CD4-positive, alpha-beta T cell treated with Interferon alpha-2 for 1 hour (primary cell): ENCODE measurements around the gene ELP2.
"Not testable (repeated sequence)": the region's sequence is repeated elsewhere in the genome, so short reads cannot be mapped to it uniquely, and the experiment has no call there.

Source experiments
- DNase-seq, 2 donors: peaks; one replicate each; pipeline ENCODE4 v3.0.0-alpha.2; 2020 to 2022

The ELP2 gene

DNA sequence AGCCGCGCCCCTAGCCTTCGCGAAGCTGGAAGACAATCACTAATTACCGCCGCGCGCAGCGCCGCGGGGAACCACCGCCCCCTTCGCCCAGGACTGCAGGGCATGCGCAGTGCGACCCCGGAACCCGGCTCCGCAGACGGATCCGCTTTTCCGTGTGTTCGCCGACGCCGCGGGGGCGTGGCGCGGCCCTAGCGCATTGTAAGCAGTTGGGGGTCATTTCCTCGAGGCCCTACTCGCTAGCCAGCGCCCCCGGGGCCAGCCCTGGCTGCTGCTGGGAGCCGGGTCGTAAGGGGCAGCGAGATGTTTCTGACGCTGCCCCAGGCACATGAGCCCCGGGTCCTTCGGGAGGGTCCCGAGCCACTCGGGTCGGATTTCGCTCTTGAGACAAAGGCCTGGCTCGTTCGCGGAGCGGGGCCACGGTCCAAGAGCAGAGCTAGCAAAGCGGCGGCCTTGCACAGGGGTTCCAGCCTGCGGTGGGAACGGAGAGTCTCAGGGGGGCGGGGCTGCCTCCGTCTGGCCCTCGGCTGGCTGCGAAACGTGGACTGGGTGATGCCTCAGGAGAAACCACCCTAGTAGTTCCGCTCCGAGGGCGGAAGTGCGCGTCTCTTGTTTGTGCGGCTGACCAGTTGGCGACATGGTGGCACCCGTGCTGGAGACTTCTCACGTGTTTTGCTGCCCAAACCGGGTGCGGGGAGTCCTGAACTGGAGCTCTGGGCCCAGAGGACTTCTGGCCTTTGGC is at the start of gene ELP2, which contains the start of gene SLC39A6:
TSS of gene ELP2 (plus strand) at position 600 of the 739 bp plus-strand sequence. CDS start at position 635, 35 bp downstream.
TSS of gene SLC39A6 (minus strand) at position 41 of the 739 bp plus-strand sequence. CDS start 2,333 bp downstream, outside the sequence.
- peak; percentile 93 to 96 for DNase-seq

- not testable (repeated sequence) for DNase-seq
Measured at GRCh38 chr18:36081118-36081517, 48.6 kb upstream of the ELP2 start.

DNA sequence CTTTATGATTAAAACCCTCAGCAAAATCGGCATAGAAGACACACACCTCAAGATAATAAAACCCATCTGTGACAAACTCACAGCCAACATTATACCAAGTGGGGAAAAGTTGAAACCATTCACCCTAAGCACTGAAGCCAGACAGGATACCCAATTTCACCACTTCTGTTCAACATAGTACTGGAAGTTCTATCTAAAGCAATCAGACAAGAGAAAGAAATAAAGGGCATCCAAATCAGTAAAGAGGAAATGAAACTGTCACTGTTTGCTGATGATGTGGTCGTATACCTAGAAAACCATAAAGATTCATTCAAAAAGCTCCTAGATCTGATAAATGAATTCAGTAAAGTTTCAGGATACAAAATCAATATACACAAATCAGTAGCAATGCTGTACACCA is 46.0 kb upstream of the ELP2 start:
- DNase-seq = peak in 1 of 2 donors; percentile 11

DNA sequence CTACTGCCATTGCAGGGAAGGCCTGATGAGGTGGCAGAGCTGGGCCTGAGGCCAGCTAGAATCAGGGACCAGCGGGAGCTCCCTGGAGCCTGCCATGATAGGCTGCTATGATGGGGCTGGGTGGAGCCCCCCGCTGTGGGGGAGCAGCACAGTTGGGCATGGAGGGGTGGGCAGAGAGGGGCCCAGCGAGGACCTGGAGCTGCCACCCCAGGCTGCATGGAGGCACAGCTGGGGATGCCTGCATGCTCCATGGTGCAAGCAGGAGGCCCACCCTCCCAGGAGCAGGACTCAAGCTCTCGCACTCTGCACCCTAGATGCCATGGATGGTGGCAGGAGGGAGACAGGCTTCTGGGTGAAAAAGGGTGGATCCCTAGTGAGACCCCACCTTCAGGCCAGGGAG is 44.5 kb upstream of the ELP2 start:
- DNase-seq = no peak

GRCh38 chr18:36086186-36086585 is 43.5 kb upstream of the ELP2 start:
- DNase-seq = no peak

DNA sequence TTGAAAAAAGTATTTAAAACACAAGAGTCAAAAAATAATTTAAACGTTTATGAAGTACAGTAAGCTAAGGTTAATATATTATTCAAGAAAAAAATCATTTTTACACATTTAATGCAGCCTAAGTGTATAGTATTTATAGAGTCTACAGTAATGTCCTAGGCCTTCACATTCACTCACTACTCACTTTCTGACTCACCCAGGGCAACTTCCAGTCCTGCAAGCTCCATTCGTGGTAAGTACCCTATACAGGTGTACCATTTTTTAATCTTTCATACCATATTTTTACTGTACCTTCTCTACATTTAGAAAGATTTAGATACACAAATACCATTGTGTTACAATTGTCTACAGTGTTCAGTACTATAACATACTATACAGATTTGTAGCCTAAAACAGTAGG is 41.4 kb upstream of the ELP2 start:
- DNase-seq = no peak

- no peak for DNase-seq
Measured at GRCh38 chr18:36089001-36089400, 40.7 kb upstream of the ELP2 start.

GRCh38 chr18:36092116-36092515 is 37.6 kb upstream of the ELP2 start:
- not testable (repeated sequence) for DNase-seq

DNA sequence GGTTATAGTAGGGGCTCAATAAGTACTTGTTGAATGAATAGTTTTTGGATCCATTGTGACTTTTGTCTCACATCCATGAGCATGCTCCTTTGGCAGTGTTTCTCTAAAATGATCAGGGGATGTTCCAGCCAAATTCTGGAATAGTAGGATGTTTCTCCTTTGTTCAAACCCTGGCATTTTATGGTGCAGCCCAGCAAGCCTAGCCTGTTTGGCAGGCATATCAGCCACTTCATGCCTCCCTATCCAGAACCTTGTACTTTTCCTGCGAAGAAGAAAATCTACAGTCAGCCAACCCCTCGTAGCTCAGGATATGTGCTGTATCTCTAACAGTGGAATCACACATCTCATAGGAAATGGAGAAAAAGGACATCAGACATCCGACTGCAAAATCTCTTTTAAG is 35.3 kb upstream of the ELP2 start:
- DNase-seq = no peak

- DNase-seq = peak in 1 of 2 donors; percentile 59
Measured at GRCh38 chr18:36095936-36096519, 33.7 kb upstream of the ELP2 start.

DNA sequence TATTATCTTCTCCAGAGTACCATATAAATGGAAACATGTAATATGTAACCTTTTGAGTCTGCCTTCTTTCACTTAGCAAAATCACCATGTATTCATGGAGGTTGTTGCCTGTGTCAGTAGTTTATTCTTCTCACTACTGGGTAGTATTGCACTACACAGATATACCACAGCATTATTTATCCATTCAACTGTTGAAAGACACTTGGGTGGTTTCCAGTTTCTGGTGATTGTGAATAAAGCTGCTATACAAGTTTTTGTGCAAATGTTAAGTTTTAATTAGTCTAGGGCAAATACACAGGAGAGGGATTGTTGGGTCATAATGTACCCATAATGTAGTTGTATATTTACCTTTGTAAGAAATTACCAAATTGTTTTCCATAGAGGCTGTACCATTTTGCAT is 32.7 kb upstream of the ELP2 start:
- DNase-seq = no peak

DNA sequence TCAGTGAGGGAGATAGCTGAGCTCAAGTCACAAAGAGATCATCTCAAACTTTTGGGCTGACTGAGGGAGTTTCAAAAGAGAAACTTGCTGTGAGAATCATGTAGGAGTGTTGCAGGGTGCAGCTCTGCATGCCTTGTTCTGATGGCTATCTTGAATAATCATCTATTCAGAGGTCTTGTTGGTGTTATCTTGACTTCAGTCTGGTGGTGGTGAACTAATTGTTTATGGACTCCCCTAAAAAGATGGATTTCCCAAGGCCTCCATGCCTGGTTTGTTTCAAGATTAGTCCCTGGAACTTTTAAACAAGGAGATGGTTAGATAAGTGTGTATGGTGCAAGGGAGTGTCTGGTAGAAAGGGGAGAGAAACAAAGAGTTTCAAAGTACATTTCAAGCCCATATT is 30.4 kb upstream of the ELP2 start:
- no peak for DNase-seq

DNA sequence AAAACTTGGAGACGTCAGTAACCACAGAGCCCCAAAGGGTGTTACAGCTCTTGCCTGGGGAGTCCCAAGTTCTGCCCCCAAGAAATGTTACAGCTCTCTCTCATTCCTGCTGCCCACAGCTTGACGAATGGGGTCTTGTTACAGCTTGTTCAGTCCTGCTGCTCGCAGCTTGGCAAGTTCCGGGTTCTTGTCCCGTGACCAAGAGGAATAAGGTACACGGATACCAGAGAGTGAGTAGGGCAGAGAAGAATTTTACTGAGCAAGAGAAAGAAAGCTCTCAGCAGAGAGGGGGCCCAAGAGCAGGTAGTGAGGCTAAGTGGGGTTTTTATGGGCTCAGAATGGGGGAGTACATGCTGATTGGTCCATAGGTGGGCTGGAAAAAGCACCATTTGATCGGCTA is 27.8 kb upstream of the ELP2 start:
- DNase-seq = no peak

GRCh38 chr18:36104749-36105148 is 24.9 kb upstream of the ELP2 start:
- no peak for DNase-seq

- no peak for DNase-seq
Measured at GRCh38 chr18:36107477-36107876, 22.2 kb upstream of the ELP2 start.

GRCh38 chr18:36108196-36108595 is 21.5 kb upstream of the ELP2 start:
- no peak for DNase-seq

DNA sequence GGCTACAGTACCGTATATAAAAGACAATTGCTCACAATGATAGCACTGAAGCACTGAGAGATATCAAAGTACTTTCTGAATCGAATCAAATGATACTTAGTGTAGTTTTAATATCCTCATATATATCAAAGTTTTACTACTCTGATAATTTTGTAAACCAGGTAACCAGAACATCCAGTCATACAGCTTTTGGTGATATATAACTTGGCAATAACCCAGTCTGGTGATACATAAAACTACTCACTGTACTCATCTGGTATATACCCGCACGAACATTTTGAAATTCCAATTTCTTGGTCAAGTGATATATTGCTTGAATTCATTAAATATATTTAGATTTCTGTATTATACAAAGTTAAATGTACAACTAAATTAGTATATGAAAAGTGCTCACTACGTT is 21.1 kb upstream of the ELP2 start:
- no peak for DNase-seq

DNA sequence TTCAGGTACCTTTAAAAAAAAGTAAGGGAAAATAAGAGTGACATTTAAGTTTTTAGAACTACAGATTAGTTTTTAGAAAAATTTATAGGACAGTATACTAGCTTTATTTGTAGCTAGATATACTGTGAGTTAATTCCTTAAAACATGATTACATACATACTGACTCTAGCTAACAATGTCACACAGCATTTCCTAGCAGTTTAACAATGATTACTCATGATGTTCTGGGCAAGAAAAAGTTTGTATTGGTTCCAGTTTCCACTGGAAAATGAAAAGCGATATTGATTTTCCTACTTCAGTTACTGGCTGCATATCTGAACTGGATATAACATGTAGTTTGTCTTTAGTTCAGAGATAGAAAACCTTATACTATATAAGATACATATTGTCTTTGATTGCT is 20.0 kb upstream of the ELP2 start:
- DNase-seq = no peak

DNA sequence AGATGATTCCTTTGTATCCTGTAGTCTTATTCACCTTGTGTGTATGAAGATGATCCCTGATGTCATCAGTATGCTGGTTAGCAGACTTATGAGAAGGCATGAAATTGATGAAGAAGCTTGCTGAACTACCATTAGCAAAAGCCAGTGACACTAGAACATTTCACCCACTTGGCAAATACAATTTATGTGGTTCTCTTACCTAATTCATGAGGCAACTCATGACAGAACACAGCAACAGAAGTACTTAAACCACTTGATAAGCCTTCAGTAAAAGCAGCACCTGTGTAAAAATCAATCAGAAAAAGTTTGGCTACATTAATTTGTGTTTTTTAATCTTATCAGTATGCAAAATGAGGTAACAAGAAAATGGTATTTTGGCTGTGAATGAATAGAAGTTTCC is 17.4 kb upstream of the ELP2 start:
- DNase-seq = no peak

DNA sequence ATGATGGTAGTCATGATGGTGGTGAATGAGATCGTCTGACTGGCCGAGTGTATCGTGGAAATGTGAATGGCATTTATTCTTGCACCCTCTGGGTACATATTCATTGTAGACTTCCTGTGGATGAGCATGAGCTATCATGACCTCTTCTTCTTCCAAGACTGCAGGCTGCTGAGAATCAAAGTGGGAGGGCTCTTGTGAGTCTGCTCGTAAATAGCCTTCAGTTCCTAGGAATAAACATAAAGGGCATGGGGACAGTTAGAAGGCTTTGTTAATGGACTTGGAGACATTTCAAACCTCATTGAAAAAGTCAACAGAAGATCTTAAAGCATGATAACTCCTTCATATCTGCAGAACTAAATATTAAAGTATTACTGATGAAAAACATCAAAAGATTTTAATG is 15.4 kb upstream of the ELP2 start:
- no peak for DNase-seq

GRCh38 chr18:36114738-36115137 is 15.0 kb upstream of the ELP2 start:
- no peak for DNase-seq

DNA sequence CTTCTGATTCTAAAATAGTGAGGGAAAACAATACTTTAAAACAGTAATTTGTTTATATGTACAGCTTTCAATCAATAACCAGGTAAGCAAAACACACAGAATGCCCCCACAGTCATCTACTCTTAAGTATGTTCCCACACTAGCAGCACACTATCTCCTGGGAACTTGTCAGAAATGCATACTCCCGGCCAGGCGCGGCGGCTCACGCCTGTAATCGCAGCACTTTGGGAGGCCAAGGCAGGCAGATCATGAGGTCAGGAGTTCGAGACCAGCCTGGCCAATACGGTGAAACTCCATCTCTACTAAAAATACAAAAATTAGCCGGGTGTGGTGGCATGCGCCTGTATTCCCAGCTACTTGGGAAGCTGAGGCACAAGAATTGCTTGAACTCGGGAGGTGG is 12.9 kb upstream of the ELP2 start:
- not testable (repeated sequence) for DNase-seq

DNA sequence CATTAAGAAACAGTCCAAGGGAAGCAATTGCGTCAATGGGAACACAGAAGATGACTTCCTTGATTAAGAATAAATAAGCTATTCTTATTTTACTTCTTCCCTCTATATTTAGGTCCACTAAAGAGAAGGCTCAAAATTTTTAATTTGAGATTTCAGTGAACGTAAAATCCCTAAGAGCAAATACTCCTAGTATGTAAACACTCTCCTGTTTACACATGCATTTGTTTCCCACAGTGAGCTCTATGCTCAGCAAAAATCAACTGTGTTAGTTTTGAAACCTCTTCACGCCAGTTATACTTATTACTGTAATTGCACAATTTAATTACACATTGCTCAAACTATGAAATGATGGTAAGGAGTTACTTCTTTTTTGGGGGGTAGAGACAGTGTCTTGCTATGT is 9.4 kb upstream of the ELP2 start:
- no peak for DNase-seq

DNA sequence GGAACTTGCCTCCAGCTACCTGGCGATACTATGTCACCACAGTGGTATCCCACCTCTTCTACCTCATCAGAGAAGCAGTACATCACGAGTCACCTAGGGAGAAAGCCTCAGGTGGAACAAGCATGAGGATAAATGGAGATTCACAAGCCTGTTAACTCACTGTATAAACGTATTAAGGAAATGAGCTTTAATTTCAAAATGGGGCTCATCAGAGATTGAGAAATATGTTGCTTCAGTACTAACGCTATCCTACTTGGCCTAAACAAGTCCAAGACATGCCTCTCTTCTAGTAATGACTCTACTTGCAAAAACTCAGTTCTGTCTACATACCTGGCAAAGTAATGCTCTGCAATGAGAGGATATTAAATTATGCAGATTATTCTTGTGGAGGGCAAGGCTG is 4.9 kb upstream of the ELP2 start:
- DNase-seq = no peak

GRCh38 chr18:36126668-36127067 is 3.0 kb upstream of the ELP2 start:
- DNase-seq = no peak
